K562 (cell line): Measurements from ENCODE around the gene DHDH. TPM values are rescaled to one million over a fixed set of nuclear protein-coding genes. Genes with fewer than 3 reads are reported as not detected.

Experiments
- CBX1 ChIP-seq: sonication (generic); IDR thresholded peaks from 2 replicates; pipeline ENCODE4 v1.6.1; 2016; ENCODE audit warnings: antibody characterized with exemption, low read depth, mild to moderate bottlenecking
- HEY1 ChIP-seq: fragments of 250-450 bp; sonication (Bioruptor Pico); IDR thresholded peaks from 2 replicates; pipeline ENCODE4 v1.5.0; 2020; ENCODE audit warnings: mild to moderate bottlenecking, moderate library complexity, borderline replicate concordance
- PRDM10 ChIP-seq: fragments of 450-650 bp; IDR thresholded peaks from 2 replicates; pipeline ENCODE4 v1.6.1; 2018; ENCODE audit not compliant: partially characterized antibody
- RBBP5 ChIP-seq: fragments of 200-600 bp; sonication (generic); IDR thresholded peaks from 2 replicates; pipeline ENCODE4 v1.6.1; 2012; ENCODE audit warnings: borderline replicate concordance, mild to moderate bottlenecking, low read length, control low read depth, inconsistent platforms; ENCODE audit not compliant: insufficient read depth, poor library complexity, severe bottlenecking
- ZBTB40 ChIP-seq, 2 experiments: fragments of 450-650 bp in 1 of 2; sonication (generic) in 1 of 2; formaldehyde crosslinking in 1 of 2; IDR thresholded peaks; 2 replicates each; pipeline versions ENCODE4 v1.7.1 to v1.9.0; 2016 to 2022; ENCODE audit warnings: inconsistent platforms in 1 of 2, mild to moderate bottlenecking in 1 of 2, missing genetic modification reagents in 1 of 2
- ZC3H4 ChIP-seq: sonication (generic); formaldehyde crosslinking; IDR thresholded peaks from 2 replicates; pipeline ENCODE4 v1.9.0; 2021; ENCODE audit warnings: missing genetic modification reagents, borderline replicate concordance
- ZNF175 ChIP-seq: fragments of 200-800 bp; sonication (Bioruptor generic); IDR thresholded peaks from 2 replicates; pipeline ENCODE4 v1.6.1; 2016; ENCODE audit warnings: low read depth, mild to moderate bottlenecking, missing genetic modification characterization, missing compliant biosample characterization
- ZNF668 ChIP-seq: fragments of 250-450 bp; sonication (Bioruptor Pico); IDR thresholded peaks from 2 replicates; pipeline ENCODE4 v1.8.0; 2022; ENCODE audit warnings: mild to moderate bottlenecking, inconsistent platforms
- polyA plus RNA-seq, 8 experiments: library from polyadenylated mRNA; depleted of rRNA in 4 of 8; stranded (reverse) in 5 of 8; unstranded in 3 of 8; fragments of >200 nt; fragmentation: Nextera tagmentation in 2 of 8; fragmentation: Illumina TruSeq in 1 of 8; extraction: Ambion mirVana in 2 of 8; extraction: Trizol in 1 of 8; gene quantifications; 2 replicates each; pipeline versions ENCODE4 v1.2.1 to v1.2.3, GENCODE V29; 2011 to 2014; ENCODE audit warnings: inconsistent platforms in 1 of 8, missing spikeins in 1 of 8
- total RNA-seq, 7 experiments: library from RNA; depleted of rRNA in 6 of 7; stranded (reverse); fragments of >200 nt in 6 of 7; fragmentation: Illumina TruSeq in 2 of 7; extraction: Trizol in 2 of 7; gene quantifications; 2 replicates each; pipeline versions ENCODE4 v1.2.1 to v1.2.3, GENCODE V29; 2011 to 2021; ENCODE audit warnings: low replicate concordance in 1 of 7
- TF ChIP-seq, protein P1 (sequence below): sonication (generic); formaldehyde crosslinking; IDR thresholded peaks from 2 replicates; pipeline ENCODE4 v1.8.0; 2022; ENCODE audit warnings: mild to moderate bottlenecking, missing genetic modification reagents, borderline replicate concordance

DHDH gene
- total and polyA plus RNA-seq, 9 of the 15 experiments (the other 6 are each of a cell fraction or from before 2014, with no cell fraction given): 0.37 to 1.9 (median 0.87) TPM

- TF ChIP-seq ZC3H4 (CRISPR knock-in tag) (peak; percentile 34; the same call in 1 of the 2 replicates), HEY1 (CRISPR knock-in tag) (no peak), ZBTB40 (IDR thresholded peaks at IDR 0.05) (no peak), ZBTB40 (CRISPR knock-in tag; IDR thresholded peaks at IDR 0.05) (no peak), ZNF668 (no peak), RBBP5 (no peak), ZNF175 (CRISPR knock-in tag) (no peak), CBX1 (0 out of 2 replicates have a peak, but pooled peaks have one; percentile 31), PRDM10 (peak; percentile 24)
- TF ChIP-seq, protein P1, sequence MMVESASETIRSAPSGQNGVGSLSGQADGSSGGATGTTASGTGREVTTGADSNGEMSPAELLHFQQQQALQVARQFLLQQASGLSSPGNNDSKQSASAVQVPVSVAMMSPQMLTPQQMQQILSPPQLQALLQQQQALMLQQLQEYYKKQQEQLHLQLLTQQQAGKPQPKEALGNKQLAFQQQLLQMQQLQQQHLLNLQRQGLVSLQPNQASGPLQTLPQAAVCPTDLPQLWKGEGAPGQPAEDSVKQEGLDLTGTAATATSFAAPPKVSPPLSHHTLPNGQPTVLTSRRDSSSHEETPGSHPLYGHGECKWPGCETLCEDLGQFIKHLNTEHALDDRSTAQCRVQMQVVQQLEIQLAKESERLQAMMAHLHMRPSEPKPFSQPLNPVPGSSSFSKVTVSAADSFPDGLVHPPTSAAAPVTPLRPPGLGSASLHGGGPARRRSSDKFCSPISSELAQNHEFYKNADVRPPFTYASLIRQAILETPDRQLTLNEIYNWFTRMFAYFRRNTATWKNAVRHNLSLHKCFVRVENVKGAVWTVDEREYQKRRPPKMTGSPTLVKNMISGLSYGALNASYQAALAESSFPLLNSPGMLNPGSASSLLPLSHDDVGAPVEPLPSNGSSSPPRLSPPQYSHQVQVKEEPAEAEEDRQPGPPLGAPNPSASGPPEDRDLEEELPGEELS (CRISPR knock-in tag): 0 out of 2 replicates have a peak, but pooled peaks have one; percentile 17
Observed at GRCh38 chr19:48969276-48970138, 36.0 kb downstream of the DHDH start (continued).
